HEK293 (cell line): ENCODE data around the gene RYR2.

Source experiments
- GFI1B ChIP-seq: fragments of 450-650 bp; formaldehyde crosslinking; IDR thresholded peaks from 2 replicates; pipeline ENCODE4 v1.5.1; 2016; ENCODE audit warnings: missing biosample characterization, missing genetic modification characterization
- INSM2 ChIP-seq: fragments of 450-650 bp; formaldehyde crosslinking; IDR thresholded peaks from 2 replicates; pipeline ENCODE4 v1.5.1; 2016; ENCODE audit warnings: missing biosample characterization, missing genetic modification characterization
- KLF8 ChIP-seq: fragments of 450-650 bp; formaldehyde crosslinking; IDR thresholded peaks from 2 replicates; pipeline ENCODE4 v1.5.1; 2016; ENCODE audit warnings: missing biosample characterization, missing genetic modification characterization
- MYNN ChIP-seq: fragments of 450-650 bp; formaldehyde crosslinking; IDR thresholded peaks from 2 replicates; pipeline ENCODE4 v1.5.1; 2016; ENCODE audit warnings: missing biosample characterization, missing genetic modification characterization, borderline replicate concordance
- SP7 ChIP-seq: fragments of 450-650 bp; formaldehyde crosslinking; IDR thresholded peaks from 2 replicates; pipeline ENCODE4 v1.5.1; 2016; ENCODE audit warnings: missing biosample characterization, missing genetic modification characterization
- ZBTB1 ChIP-seq: fragments of 450-650 bp; formaldehyde crosslinking; IDR thresholded peaks from 2 replicates; pipeline ENCODE4 v1.5.1; 2016; ENCODE audit warnings: missing biosample characterization, missing genetic modification characterization
- ZBTB20 ChIP-seq: fragments of 450-650 bp; formaldehyde crosslinking; IDR thresholded peaks from 2 replicates; pipeline ENCODE4 v1.5.1; 2016; ENCODE audit warnings: missing biosample characterization, missing genetic modification characterization
- ZBTB48 ChIP-seq: fragments of 450-650 bp; formaldehyde crosslinking; IDR thresholded peaks from 2 replicates; pipeline ENCODE4 v1.5.1; 2016; ENCODE audit warnings: missing biosample characterization, missing genetic modification characterization
- ZBTB7A ChIP-seq: fragments of 450-650 bp; formaldehyde crosslinking; IDR thresholded peaks from 2 replicates; pipeline ENCODE4 v1.5.1; 2016; ENCODE audit warnings: low read depth, missing biosample characterization, missing genetic modification characterization
- ZEB2 ChIP-seq: fragments of 450-650 bp; formaldehyde crosslinking; IDR thresholded peaks from 2 replicates; pipeline ENCODE4 v1.5.1; 2016; ENCODE audit warnings: missing biosample characterization, missing genetic modification characterization
- ZNF157 ChIP-seq: fragments of 450-650 bp; formaldehyde crosslinking; IDR thresholded peaks from 2 replicates; pipeline ENCODE4 v1.5.1; 2016; ENCODE audit warnings: missing biosample characterization, missing genetic modification characterization
- ZNF175 ChIP-seq: fragments of 450-650 bp; formaldehyde crosslinking; IDR thresholded peaks from 2 replicates; pipeline ENCODE4 v1.5.1; 2016; ENCODE audit warnings: missing biosample characterization, missing genetic modification characterization
- ZNF26 ChIP-seq: fragments of 450-650 bp; formaldehyde crosslinking; IDR thresholded peaks from 2 replicates; pipeline ENCODE4 v1.5.1; 2016; ENCODE audit warnings: missing biosample characterization, missing genetic modification characterization
- ZNF292 ChIP-seq: fragments of 450-650 bp; formaldehyde crosslinking; IDR thresholded peaks from 2 replicates; pipeline ENCODE4 v1.5.1; 2016; ENCODE audit warnings: low read depth, missing biosample characterization, missing genetic modification characterization, borderline replicate concordance
- ZNF341 ChIP-seq: fragments of 450-650 bp; formaldehyde crosslinking; IDR thresholded peaks from 2 replicates; pipeline ENCODE4; 2016; ENCODE audit warnings: low read depth, missing biosample characterization, missing genetic modification characterization
- ZNF391 ChIP-seq: fragments of 450-650 bp; formaldehyde crosslinking; IDR thresholded peaks from 2 replicates; pipeline ENCODE4 v1.5.1; 2016; ENCODE audit warnings: low read depth, missing biosample characterization, missing genetic modification characterization, borderline replicate concordance
- ZNF404 ChIP-seq: fragments of 450-650 bp; formaldehyde crosslinking; IDR thresholded peaks from 2 replicates; pipeline ENCODE4 v1.5.1; 2017; ENCODE audit warnings: missing biosample characterization, missing genetic modification characterization
- ZNF416 ChIP-seq: fragments of 450-650 bp; formaldehyde crosslinking; IDR thresholded peaks from 2 replicates; pipeline ENCODE4 v1.5.1; 2016; ENCODE audit warnings: missing biosample characterization, missing genetic modification characterization
- ZNF501 ChIP-seq: fragments of 450-650 bp; formaldehyde crosslinking; IDR thresholded peaks from 2 replicates; pipeline ENCODE4 v1.5.1; 2016; ENCODE audit warnings: missing biosample characterization, missing genetic modification characterization
- ZNF513 ChIP-seq: fragments of 450-650 bp; IDR thresholded peaks from 2 replicates; pipeline ENCODE4 v1.5.1; 2018; ENCODE audit warnings: missing biosample characterization, missing genetic modification characterization
- ZNF514 ChIP-seq: fragments of 450-650 bp; formaldehyde crosslinking; IDR thresholded peaks from 2 replicates; pipeline ENCODE4 v1.5.1; 2016; ENCODE audit warnings: missing biosample characterization, missing genetic modification characterization
- ZNF555 ChIP-seq: fragments of 450-650 bp; formaldehyde crosslinking; conservative IDR thresholded peaks from 2 replicates; pipeline ENCODE4 v1.5.1; 2017; ENCODE audit warnings: missing biosample characterization, mild to moderate bottlenecking, missing genetic modification characterization, inconsistent platforms
- ZNF629 ChIP-seq: fragments of 450-650 bp; formaldehyde crosslinking; IDR thresholded peaks from 2 replicates; pipeline ENCODE4 v1.5.1; 2017; ENCODE audit warnings: missing biosample characterization, missing genetic modification characterization
- ZNF785 ChIP-seq: fragments of 450-650 bp; formaldehyde crosslinking; IDR thresholded peaks from 2 replicates; pipeline ENCODE4 v1.5.1; 2016; ENCODE audit warnings: missing biosample characterization, missing genetic modification characterization
- ZNF837 ChIP-seq: fragments of 450-650 bp; formaldehyde crosslinking; IDR thresholded peaks from 2 replicates; pipeline ENCODE4 v1.5.1; 2016; ENCODE audit warnings: missing biosample characterization, missing genetic modification characterization
- TF ChIP-seq, protein P1 (sequence below): fragments of 450-650 bp; formaldehyde crosslinking; IDR thresholded peaks from 2 replicates; pipeline ENCODE4 v1.5.1; 2016; ENCODE audit warnings: missing biosample characterization, missing genetic modification characterization
- TF ChIP-seq, protein P2 (sequence below): fragments of 450-650 bp; formaldehyde crosslinking; IDR thresholded peaks from 2 replicates; pipeline ENCODE4 v1.5.1; 2016; ENCODE audit warnings: missing biosample characterization, missing genetic modification characterization, borderline replicate concordance
- TF ChIP-seq, protein P3 (sequence below): fragments of 450-650 bp; formaldehyde crosslinking; IDR thresholded peaks from 2 replicates; pipeline ENCODE4 v1.5.1; 2016; ENCODE audit warnings: missing biosample characterization, missing genetic modification characterization
- TF ChIP-seq, protein P4 (sequence below): fragments of 450-650 bp; formaldehyde crosslinking; IDR thresholded peaks from 2 replicates; pipeline ENCODE4 v1.5.1; 2017; ENCODE audit warnings: missing biosample characterization, mild to moderate bottlenecking, missing genetic modification characterization, moderate library complexity

The RYR2 gene

GRCh38 chr1:237152506-237153335 is 110.7 kb downstream of the RYR2 start (continued):
- TF ChIP-seq ZBTB7A (tag by site-specific recombination) (no peak), ZNF629 (tag by site-specific recombination) (0 out of 2 replicates have a peak, but pooled peaks have one; percentile 28), ZNF416 (tag by site-specific recombination) (no peak), ZNF175 (tag by site-specific recombination) (no peak), ZNF26 (tag by site-specific recombination) (no peak), ZBTB1 (tag by site-specific recombination) (no peak), GFI1B (tag by site-specific recombination) (peak; percentile 53; the same call in 1 of the 2 replicates), ZNF514 (tag by site-specific recombination) (no peak), MYNN (no peak), ZNF837 (tag by site-specific recombination) (no peak), ZNF341 (no peak), ZNF391 (tag by site-specific recombination) (no peak), ZNF157 (tag by site-specific recombination) (0 out of 2 replicates have a peak, but pooled peaks have one; percentile 33), ZNF785 (tag by site-specific recombination) (no peak), ZNF501 (tag by site-specific recombination) (no peak), SP7 (tag by site-specific recombination) (no peak), ZNF513 (tag by site-specific recombination) (no peak), INSM2 (tag by site-specific recombination) (peak; percentile 56; the same call in 1 of the 2 replicates), ZBTB48 (tag by site-specific recombination) (peak; percentile 41; the same call in 1 of the 2 replicates), ZNF555 (tag by site-specific recombination) (no peak), ZNF404 (tag by site-specific recombination) (peak; percentile 4; the same call in 1 of the 2 replicates), KLF8 (tag by site-specific recombination) (0 out of 2 replicates have a peak, but pooled peaks have one; percentile 32), ZBTB20 (tag by site-specific recombination) (peak; percentile 37), ZEB2 (peak; percentile 86), ZNF292 (no peak)
- TF ChIP-seq, protein P1, sequence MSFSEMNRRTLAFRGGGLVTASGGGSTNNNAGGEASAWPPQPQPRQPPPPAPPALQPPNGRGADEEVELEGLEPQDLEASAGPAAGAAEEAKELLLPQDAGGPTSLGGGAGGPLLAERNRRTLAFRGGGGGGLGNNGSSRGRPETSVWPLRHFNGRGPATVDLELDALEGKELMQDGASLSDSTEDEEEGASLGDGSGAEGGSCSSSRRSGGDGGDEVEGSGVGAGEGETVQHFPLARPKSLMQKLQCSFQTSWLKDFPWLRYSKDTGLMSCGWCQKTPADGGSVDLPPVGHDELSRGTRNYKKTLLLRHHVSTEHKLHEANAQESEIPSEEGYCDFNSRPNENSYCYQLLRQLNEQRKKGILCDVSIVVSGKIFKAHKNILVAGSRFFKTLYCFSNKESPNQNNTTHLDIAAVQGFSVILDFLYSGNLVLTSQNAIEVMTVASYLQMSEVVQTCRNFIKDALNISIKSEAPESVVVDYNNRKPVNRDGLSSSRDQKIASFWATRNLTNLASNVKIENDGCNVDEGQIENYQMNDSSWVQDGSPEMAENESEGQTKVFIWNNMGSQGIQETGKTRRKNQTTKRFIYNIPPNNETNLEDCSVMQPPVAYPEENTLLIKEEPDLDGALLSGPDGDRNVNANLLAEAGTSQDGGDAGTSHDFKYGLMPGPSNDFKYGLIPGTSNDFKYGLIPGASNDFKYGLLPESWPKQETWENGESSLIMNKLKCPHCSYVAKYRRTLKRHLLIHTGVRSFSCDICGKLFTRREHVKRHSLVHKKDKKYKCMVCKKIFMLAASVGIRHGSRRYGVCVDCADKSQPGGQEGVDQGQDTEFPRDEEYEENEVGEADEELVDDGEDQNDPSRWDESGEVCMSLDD (tag by site-specific recombination), result no peak
- TF ChIP-seq, protein P2, sequence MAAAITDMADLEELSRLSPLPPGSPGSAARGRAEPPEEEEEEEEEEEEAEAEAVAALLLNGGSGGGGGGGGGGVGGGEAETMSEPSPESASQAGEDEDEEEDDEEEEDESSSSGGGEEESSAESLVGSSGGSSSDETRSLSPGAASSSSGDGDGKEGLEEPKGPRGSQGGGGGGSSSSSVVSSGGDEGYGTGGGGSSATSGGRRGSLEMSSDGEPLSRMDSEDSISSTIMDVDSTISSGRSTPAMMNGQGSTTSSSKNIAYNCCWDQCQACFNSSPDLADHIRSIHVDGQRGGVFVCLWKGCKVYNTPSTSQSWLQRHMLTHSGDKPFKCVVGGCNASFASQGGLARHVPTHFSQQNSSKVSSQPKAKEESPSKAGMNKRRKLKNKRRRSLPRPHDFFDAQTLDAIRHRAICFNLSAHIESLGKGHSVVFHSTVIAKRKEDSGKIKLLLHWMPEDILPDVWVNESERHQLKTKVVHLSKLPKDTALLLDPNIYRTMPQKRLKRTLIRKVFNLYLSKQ (tag by site-specific recombination), result no peak
- TF ChIP-seq, protein P3, sequence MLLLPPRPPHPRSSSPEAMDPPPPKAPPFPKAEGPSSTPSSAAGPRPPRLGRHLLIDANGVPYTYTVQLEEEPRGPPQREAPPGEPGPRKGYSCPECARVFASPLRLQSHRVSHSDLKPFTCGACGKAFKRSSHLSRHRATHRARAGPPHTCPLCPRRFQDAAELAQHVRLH (tag by site-specific recombination), result peak; percentile 48
- TF ChIP-seq, protein P4, sequence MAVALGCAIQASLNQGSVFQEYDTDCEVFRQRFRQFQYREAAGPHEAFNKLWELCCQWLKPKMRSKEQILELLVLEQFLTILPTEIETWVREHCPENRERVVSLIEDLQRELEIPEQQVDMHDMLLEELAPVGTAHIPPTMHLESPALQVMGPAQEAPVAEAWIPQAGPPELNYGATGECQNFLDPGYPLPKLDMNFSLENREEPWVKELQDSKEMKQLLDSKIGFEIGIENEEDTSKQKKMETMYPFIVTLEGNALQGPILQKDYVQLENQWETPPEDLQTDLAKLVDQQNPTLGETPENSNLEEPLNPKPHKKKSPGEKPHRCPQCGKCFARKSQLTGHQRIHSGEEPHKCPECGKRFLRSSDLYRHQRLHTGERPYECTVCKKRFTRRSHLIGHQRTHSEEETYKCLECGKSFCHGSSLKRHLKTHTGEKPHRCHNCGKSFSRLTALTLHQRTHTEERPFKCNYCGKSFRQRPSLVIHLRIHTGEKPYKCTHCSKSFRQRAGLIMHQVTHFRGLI, result no peak; the same call in 1 of the 2 replicates
